GM18858 (cell line): ENCODE data around the gene HAUS2.
A peak's percentile ranks its signal among the peaks of the same experiment; 100 is the strongest.
"Not testable (repeated sequence)": the region's sequence is repeated elsewhere in the genome, so short reads cannot be mapped to it uniquely, and the experiment has no call there.

Experiments
- ATAC-seq: cut with Tn5 transposase; IDR thresholded peaks from one replicate; pipeline ENCODE4 v1.9.1; 2021; ENCODE audit not compliant: unreplicated experiment

Gene HAUS2

GRCh38 chr15:42575188-42576039, 26.8 kb downstream of the HAUS2 start, which contains the start of gene STARD9:
Gene STARD9, plus strand, starts transcription at chr15:42575606. Its CDS starts 110 bp downstream, at chr15:42575716.
- peak; percentile 83 for ATAC-seq

- ATAC-seq = no peak
These were observed 27.5 kb downstream of the HAUS2 start for GRCh38 chr15:42576040-42576594.

- no peak for ATAC-seq
These were observed 28.1 kb downstream of the HAUS2 start for GRCh38 chr15:42576776-42577175.

- no peak for ATAC-seq
These were observed 28.9 kb downstream of the HAUS2 start for GRCh38 chr15:42577514-42578031.

GRCh38 chr15:42578984-42579537, 30.4 kb downstream of the HAUS2 start:
- ATAC-seq = no peak

- no peak for ATAC-seq
These were observed 32.7 kb downstream of the HAUS2 start for GRCh38 chr15:42581272-42581730.

GRCh38 chr15:42582569-42583375, 34.1 kb downstream of the HAUS2 start:
- no peak for ATAC-seq

- no peak for ATAC-seq
These were observed 35.6 kb downstream of the HAUS2 start for GRCh38 chr15:42584031-42584765.

- no peak for ATAC-seq
These were observed 42.1 kb downstream of the HAUS2 start for GRCh38 chr15:42590619-42591237.

- ATAC-seq = no peak
These were observed 42.7 kb downstream of the HAUS2 start for GRCh38 chr15:42591238-42591934.

- no peak for ATAC-seq
These were observed 44.1 kb downstream of the HAUS2 start for GRCh38 chr15:42592716-42593115.

- no peak for ATAC-seq
These were observed 44.5 kb downstream of the HAUS2 start for GRCh38 chr15:42593143-42593542.

GRCh38 chr15:42594095-42594494, 45.5 kb downstream of the HAUS2 start:
- ATAC-seq = no peak

- ATAC-seq = no peak
These were observed 47.1 kb downstream of the HAUS2 start for GRCh38 chr15:42595626-42596240.

GRCh38 chr15:42601316-42601715, 52.7 kb downstream of the HAUS2 start:
- not testable (repeated sequence) for ATAC-seq

GRCh38 chr15:42602501-42602900, 53.9 kb downstream of the HAUS2 start:
- no peak for ATAC-seq

GRCh38 chr15:42603978-42604377, 55.3 kb downstream of the HAUS2 start:
- no peak for ATAC-seq

- no peak for ATAC-seq
These were observed 56.5 kb downstream of the HAUS2 start for GRCh38 chr15:42604894-42605744.
